ENCODE measurements around the gene RTN4IP1.

Gene RTN4IP1

DNA sequence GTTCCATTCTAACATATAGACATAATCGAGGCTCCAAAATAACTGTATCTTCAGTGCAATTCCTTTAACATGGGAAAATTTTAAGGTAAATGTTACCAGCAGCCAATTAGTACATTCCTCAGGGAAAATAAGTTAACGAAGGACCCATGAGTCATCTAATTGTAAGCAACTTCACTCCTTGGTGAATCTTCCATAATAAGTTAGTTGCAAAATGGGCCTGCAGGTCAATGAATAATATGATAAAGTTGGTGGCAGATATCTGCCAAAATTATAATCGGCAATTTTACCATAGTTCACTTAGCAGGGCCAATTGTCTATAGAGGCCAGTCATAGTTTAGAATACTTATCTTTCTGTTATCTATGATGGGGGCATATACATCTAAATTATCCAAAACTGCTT, 42.4 kb upstream of the RTN4IP1 start:
- TF ChIP-seq, protein P1, sequence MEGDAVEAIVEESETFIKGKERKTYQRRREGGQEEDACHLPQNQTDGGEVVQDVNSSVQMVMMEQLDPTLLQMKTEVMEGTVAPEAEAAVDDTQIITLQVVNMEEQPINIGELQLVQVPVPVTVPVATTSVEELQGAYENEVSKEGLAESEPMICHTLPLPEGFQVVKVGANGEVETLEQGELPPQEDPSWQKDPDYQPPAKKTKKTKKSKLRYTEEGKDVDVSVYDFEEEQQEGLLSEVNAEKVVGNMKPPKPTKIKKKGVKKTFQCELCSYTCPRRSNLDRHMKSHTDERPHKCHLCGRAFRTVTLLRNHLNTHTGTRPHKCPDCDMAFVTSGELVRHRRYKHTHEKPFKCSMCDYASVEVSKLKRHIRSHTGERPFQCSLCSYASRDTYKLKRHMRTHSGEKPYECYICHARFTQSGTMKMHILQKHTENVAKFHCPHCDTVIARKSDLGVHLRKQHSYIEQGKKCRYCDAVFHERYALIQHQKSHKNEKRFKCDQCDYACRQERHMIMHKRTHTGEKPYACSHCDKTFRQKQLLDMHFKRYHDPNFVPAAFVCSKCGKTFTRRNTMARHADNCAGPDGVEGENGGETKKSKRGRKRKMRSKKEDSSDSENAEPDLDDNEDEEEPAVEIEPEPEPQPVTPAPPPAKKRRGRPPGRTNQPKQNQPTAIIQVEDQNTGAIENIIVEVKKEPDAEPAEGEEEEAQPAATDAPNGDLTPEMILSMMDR (IDR thresholded peaks at IDR 0.05; ENCODE audit: insufficient read depth, low read length, poor library complexity, severe bottlenecking) = no peak
- no peak for TF ChIP-seq EZH2phosphoT487 (conservative IDR thresholded peaks at IDR 0.05; ENCODE audit: low read length)
- H3K36me3 ChIP-seq (ENCODE audit: low read length) = peaks cover 3% of the 10 kb centered on the region; the same call in 1 of the 2 replicates
- no peak overlapping the region for H2AFZ ChIP-seq (ENCODE audit: low read depth, low read length, severe bottlenecking)
- H3K27me3 ChIP-seq (ENCODE audit: low read length) = no peaks in the 10 kb centered on the region
- H3K9me2 ChIP-seq (replicated peaks; ENCODE audit: insufficient read depth, low read length) = no peaks in the 10 kb centered on the region
- no peak overlapping the region for H3K9ac ChIP-seq (ENCODE audit: low read length)
- H3K9me3 ChIP-seq (ENCODE audit: insufficient read depth, low read length) = no peaks in the 10 kb centered on the region
- no peak overlapping the region for H3K27ac ChIP-seq (ENCODE audit: low read depth, low read length)
- H3K79me2 ChIP-seq (ENCODE audit: insufficient read depth, low read length) = no peaks in the 10 kb centered on the region
- H4K20me1 ChIP-seq (ENCODE audit: low read depth, low read length) = no peaks in the 10 kb centered on the region
- no peak overlapping the region for H3K4me2 ChIP-seq (ENCODE audit: low read depth, low read length, poor library complexity, severe bottlenecking)
- H3K4me3 ChIP-seq (ENCODE audit: insufficient read depth, low read length, poor library complexity, severe bottlenecking) = no peak overlapping the region
- peaks cover 20% of the 10 kb centered on the region for H3F3A ChIP-seq (ENCODE audit: insufficient read depth)

GRCh38 chr6:106670236-106670635, 40.9 kb upstream of the RTN4IP1 start:
- Histone ChIP-seq H3K9me2 (replicated peaks; ENCODE audit: insufficient read depth, low read length) (no peaks in the 10 kb centered on the region), H2AFZ (ENCODE audit: low read depth, low read length, severe bottlenecking) (no peak overlapping the region), H4K20me1 (ENCODE audit: low read depth, low read length) (no peaks in the 10 kb centered on the region), H3K4me3 (ENCODE audit: insufficient read depth, low read length, poor library complexity, severe bottlenecking) (no peak overlapping the region), H3K4me2 (ENCODE audit: low read depth, low read length, poor library complexity, severe bottlenecking) (no peak overlapping the region), H3K27ac (ENCODE audit: low read depth, low read length) (no peak overlapping the region), H3F3A (ENCODE audit: insufficient read depth) (peaks cover 30% of the 10 kb centered on the region), H3K9me3 (ENCODE audit: insufficient read depth, low read length) (no peaks in the 10 kb centered on the region), H3K9ac (ENCODE audit: low read length) (no peak overlapping the region), H3K79me2 (ENCODE audit: insufficient read depth, low read length) (no peaks in the 10 kb centered on the region), H3K36me3 (ENCODE audit: low read length) (peaks cover 9% of the 10 kb centered on the region), H3K27me3 (ENCODE audit: low read length) (no peaks in the 10 kb centered on the region)
- no peak for TF ChIP-seq EZH2phosphoT487 (conservative IDR thresholded peaks at IDR 0.05; ENCODE audit: low read length)
- TF ChIP-seq, protein P1 (IDR thresholded peaks at IDR 0.05; ENCODE audit: insufficient read depth, low read length, poor library complexity, severe bottlenecking) = no peak

GRCh38 chr6:106667022-106667402, 37.7 kb upstream of the RTN4IP1 start:
- no peaks in the 10 kb centered on the region for H4K20me1 ChIP-seq (ENCODE audit: low read depth, low read length)
- H3K27ac ChIP-seq (ENCODE audit: low read depth, low read length) = peak overlapping the region; percentile 93
- TF ChIP-seq EZH2phosphoT487 (conservative IDR thresholded peaks at IDR 0.05; ENCODE audit: low read length) = no peak
- TF ChIP-seq, protein P1 (IDR thresholded peaks at IDR 0.05; ENCODE audit: insufficient read depth, low read length, poor library complexity, severe bottlenecking) = no peak
- H3F3A ChIP-seq (ENCODE audit: insufficient read depth) = peaks cover 37% of the 10 kb centered on the region
- H3K9me3 ChIP-seq (ENCODE audit: insufficient read depth, low read length) = no peaks in the 10 kb centered on the region
- H3K9ac ChIP-seq (ENCODE audit: low read length) = peak overlapping the region; percentile 27; the same call in 1 of the 2 replicates
- no peaks in the 10 kb centered on the region for H3K9me2 ChIP-seq (replicated peaks; ENCODE audit: insufficient read depth, low read length)
- H3K4me3 ChIP-seq (ENCODE audit: insufficient read depth, low read length, poor library complexity, severe bottlenecking) = no peak overlapping the region
- no peaks in the 10 kb centered on the region for H3K79me2 ChIP-seq (ENCODE audit: insufficient read depth, low read length)
- H3K4me2 ChIP-seq (ENCODE audit: low read depth, low read length, poor library complexity, severe bottlenecking) = peak overlapping the region; percentile 60
- no peak overlapping the region for H2AFZ ChIP-seq (ENCODE audit: low read depth, low read length, severe bottlenecking)
- no peaks in the 10 kb centered on the region for H3K27me3 ChIP-seq (ENCODE audit: low read length)
- peaks cover 28% of the 10 kb centered on the region for H3K36me3 ChIP-seq (ENCODE audit: low read length)

All from SU-DHL-6 (cell line).